Retinal pigment epithelial cell (primary cell): Measurements from ENCODE around the gene ERO1A.

Experiments used
- DNase-seq: peaks from one replicate; pipeline ENCODE4 v3.0.0-alpha.2; 2010; ENCODE audit warnings: low read depth
- H3K4me3 ChIP-seq: 2 replicates; pipeline ENCODE4 v1.5.1; 2011; ENCODE audit warnings: mild to moderate bottlenecking, low read length, control low read depth, moderate library complexity
- CTCF ChIP-seq: conservative IDR thresholded peaks from 2 replicates; pipeline ENCODE4 v1.5.1; 2011; ENCODE audit warnings: low read depth, low read length, control low read depth, inconsistent platforms

ERO1A gene

GRCh38 chr14:52609445-52610044 is 85.8 kb downstream of the ERO1A start:
- DNase-seq = no peak
- no peak overlapping the region for H3K4me3 ChIP-seq
- TF ChIP-seq CTCF = no peak

- no peak overlapping the region for H3K4me3 ChIP-seq
- no peak for TF ChIP-seq CTCF
- no peak for DNase-seq
Observed at GRCh38 chr14:52607061-52607460, 88.3 kb downstream of the ERO1A start.

GRCh38 chr14:52602131-52602530 is 93.2 kb downstream of the ERO1A start:
- DNase-seq = no peak
- TF ChIP-seq CTCF = no peak
- H3K4me3 ChIP-seq = no peak overlapping the region

- H3K4me3 ChIP-seq = no peak overlapping the region
Observed at GRCh38 chr14:52599974-52600373, 95.4 kb downstream of the ERO1A start.

GRCh38 chr14:52598568-52598967 is 96.8 kb downstream of the ERO1A start:
- no peak for TF ChIP-seq CTCF
- no peak overlapping the region for H3K4me3 ChIP-seq
- DNase-seq = no peak

More at GRCh38 chr14:52599974-52600373, 95.4 kb downstream of the ERO1A start:
- DNase-seq = no peak
- TF ChIP-seq CTCF = no peak

GRCh38 chr14:52596861-52597260 is 98.5 kb downstream of the ERO1A start:
- no peak for TF ChIP-seq CTCF
- no peak for DNase-seq
- H3K4me3 ChIP-seq = no peak overlapping the region

- DNase-seq = no peak
- no peak for TF ChIP-seq CTCF
- H3K4me3 ChIP-seq = no peak overlapping the region
Observed at GRCh38 chr14:52596320-52596719, 99.0 kb downstream of the ERO1A start.
